ENCODE measurements around the gene RAB11FIP4.

DNA sequence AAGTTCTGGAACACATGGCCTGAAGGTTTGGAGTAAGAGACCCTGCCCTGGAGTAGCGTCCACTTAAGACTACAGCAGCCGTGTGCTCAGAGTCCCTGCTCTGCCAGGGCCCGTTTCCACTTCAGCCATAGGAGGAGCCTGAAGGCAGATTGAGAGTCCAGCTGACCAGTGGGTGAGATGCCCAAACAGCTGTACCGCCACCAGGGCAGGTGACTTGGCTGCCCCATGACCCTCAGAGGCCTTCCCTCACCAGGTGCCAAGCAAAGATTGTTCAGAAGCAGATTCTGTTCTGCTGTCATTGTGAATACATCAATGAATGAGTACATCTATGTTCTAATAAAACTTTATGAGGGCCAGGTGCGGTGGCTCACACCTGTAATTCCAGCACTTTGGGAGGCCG lies 178.8 kb downstream of the RAB11FIP4 start:
- TF ChIP-seq, protein P1, sequence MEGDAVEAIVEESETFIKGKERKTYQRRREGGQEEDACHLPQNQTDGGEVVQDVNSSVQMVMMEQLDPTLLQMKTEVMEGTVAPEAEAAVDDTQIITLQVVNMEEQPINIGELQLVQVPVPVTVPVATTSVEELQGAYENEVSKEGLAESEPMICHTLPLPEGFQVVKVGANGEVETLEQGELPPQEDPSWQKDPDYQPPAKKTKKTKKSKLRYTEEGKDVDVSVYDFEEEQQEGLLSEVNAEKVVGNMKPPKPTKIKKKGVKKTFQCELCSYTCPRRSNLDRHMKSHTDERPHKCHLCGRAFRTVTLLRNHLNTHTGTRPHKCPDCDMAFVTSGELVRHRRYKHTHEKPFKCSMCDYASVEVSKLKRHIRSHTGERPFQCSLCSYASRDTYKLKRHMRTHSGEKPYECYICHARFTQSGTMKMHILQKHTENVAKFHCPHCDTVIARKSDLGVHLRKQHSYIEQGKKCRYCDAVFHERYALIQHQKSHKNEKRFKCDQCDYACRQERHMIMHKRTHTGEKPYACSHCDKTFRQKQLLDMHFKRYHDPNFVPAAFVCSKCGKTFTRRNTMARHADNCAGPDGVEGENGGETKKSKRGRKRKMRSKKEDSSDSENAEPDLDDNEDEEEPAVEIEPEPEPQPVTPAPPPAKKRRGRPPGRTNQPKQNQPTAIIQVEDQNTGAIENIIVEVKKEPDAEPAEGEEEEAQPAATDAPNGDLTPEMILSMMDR (IDR thresholded peaks at IDR 0.05): no peak
- TF ChIP-seq TCF12 (IDR thresholded peaks at IDR 0.05) (no peak), RCOR1 (IDR thresholded peaks at IDR 0.05; ENCODE audit: low read length) (no peak), POLR2AphosphoS5 (IDR thresholded peaks at IDR 0.05; ENCODE audit: low read depth, low read length) (no peak), EP300 (IDR thresholded peaks at IDR 0.05; ENCODE audit: borderline replicate concordance in 1 of 2, low read depth in 1 of 2, low read length in 1 of 2) (no peak), EZH2phosphoT487 (IDR thresholded peaks at IDR 0.05; ENCODE audit: borderline replicate concordance, low read depth) (no peak), SMC3 (IDR thresholded peaks at IDR 0.05; ENCODE audit: low read depth, low read length) (no peak)
- TF ChIP-seq, protein P2, sequence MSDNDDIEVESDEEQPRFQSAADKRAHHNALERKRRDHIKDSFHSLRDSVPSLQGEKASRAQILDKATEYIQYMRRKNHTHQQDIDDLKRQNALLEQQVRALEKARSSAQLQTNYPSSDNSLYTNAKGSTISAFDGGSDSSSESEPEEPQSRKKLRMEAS (IDR thresholded peaks at IDR 0.05; ENCODE audit: low read depth): no peak
